HUES48 (cell line): Measurements from ENCODE around the gene RGSL1.

Source experiments
- H3K27ac ChIP-seq: one replicate; pipeline ENCODE4 v1.7.0; 2013; ENCODE audit warnings: low read depth, low read length, inconsistent platforms
- H3K27me3 ChIP-seq: 2 replicates; pipeline ENCODE4 v1.6.1; 2013; ENCODE audit warnings: mild to moderate bottlenecking, low read length; ENCODE audit not compliant: control insufficient read depth, insufficient read depth
- H3K36me3 ChIP-seq: 2 replicates; pipeline ENCODE4 v1.6.1; 2013; ENCODE audit warnings: low read length; ENCODE audit not compliant: control insufficient read depth, insufficient read depth
- H3K4me1 ChIP-seq: 2 replicates; pipeline ENCODE4 v1.6.1; 2013; ENCODE audit warnings: mild to moderate bottlenecking, low read length; ENCODE audit not compliant: control insufficient read depth, insufficient read depth
- H3K4me3 ChIP-seq: 2 replicates; pipeline ENCODE4 v1.5.1; 2013; ENCODE audit warnings: mild to moderate bottlenecking, low read depth, low read length
- H3K9ac ChIP-seq: 2 replicates; pipeline ENCODE4 v1.6.1; 2013; ENCODE audit warnings: mild to moderate bottlenecking, low read depth, low read length, moderate library complexity
- H3K9me3 ChIP-seq: 2 replicates; pipeline ENCODE4 v1.6.1; 2013; ENCODE audit warnings: low read length; ENCODE audit not compliant: control insufficient read depth, insufficient read depth

The RGSL1 gene

GRCh38 chr1:182415789-182416188, 34.2 kb upstream of the RGSL1 start:
- H3K9ac ChIP-seq = no peak overlapping the region
- H3K4me3 ChIP-seq = no peak overlapping the region
- no peaks in the 10 kb centered on the region for H3K36me3 ChIP-seq
- no peaks in the 10 kb centered on the region for H3K27me3 ChIP-seq
- H3K4me1 ChIP-seq = no peaks in the 10 kb centered on the region
- no peak overlapping the region for H3K27ac ChIP-seq
- H3K9me3 ChIP-seq = no peaks in the 10 kb centered on the region

- Histone ChIP-seq H3K36me3 (no peaks in the 10 kb centered on the region), H3K9me3 (no peaks in the 10 kb centered on the region), H3K4me1 (no peaks in the 10 kb centered on the region), H3K27ac (no peak overlapping the region), H3K27me3 (no peaks in the 10 kb centered on the region), H3K9ac (no peak overlapping the region), H3K4me3 (no peak overlapping the region)
Measured at GRCh38 chr1:182426442-182427430, 23.2 kb upstream of the RGSL1 start.

DNA sequence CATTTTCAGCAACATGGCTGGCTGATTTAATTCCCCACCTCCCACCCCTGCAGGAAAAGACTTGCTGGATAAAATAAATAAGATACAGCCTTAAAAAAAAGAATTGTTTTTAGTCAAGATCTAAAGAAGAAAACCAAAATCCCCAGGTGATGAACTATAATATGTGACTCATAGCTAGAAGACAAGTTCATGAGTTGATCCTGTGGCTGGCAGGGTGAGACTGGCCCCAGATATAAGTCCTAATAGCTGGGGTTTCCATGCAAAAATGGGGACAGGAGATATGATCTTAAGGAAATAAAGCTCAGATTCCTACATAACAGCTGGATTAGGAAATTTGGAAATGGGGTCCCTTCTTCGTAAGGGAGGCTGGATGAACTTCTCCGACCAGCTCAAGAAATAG, 21.9 kb upstream of the RGSL1 start:
- no peak overlapping the region for H3K4me3 ChIP-seq
- H3K4me1 ChIP-seq = no peaks in the 10 kb centered on the region
- H3K9me3 ChIP-seq = no peaks in the 10 kb centered on the region
- H3K27ac ChIP-seq = no peak overlapping the region
- H3K9ac ChIP-seq = no peak overlapping the region
- H3K27me3 ChIP-seq = no peaks in the 10 kb centered on the region
- no peaks in the 10 kb centered on the region for H3K36me3 ChIP-seq

DNA sequence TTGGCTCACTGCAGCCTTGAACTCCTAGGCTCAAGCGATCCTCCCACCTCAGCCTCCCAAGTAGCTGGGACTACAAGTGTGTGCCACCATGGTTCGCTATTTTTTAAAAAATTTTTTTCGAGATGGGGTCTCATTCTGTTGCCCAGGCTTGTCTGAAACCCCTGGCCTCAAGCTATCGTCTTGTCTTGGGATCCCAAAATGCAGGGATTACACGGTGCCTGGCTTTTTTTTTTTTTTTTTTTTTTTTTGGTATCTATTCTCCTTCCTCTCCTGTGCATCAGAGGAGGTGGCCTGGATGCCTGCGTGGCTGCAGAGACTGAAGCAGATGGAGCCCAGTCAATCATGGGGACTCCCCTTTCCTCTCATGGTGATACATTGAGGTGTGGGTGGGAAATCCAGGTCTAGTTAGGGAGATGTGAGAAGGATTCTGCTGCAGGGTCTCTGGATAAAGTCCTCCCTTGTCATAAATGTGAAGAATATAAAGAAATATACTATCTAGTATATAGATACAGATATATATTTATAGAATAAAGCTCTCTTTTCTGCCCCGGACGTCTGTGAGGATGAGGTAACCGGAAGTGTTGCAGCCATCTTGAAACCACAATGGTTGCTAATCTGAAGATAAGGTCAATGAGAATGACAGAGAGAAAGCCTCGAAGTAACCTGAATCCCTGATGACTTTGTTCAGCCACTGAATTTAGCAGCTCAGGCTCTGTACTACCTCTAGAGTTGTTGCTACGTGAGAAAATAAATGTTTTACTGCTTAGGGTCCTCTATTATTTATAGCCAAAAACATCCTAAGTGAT, 19.5 kb upstream of the RGSL1 start:
- H3K4me1 ChIP-seq = no peaks in the 10 kb centered on the region
- H3K36me3 ChIP-seq = no peaks in the 10 kb centered on the region
- no peak overlapping the region for H3K9ac ChIP-seq
- H3K27me3 ChIP-seq = no peaks in the 10 kb centered on the region
- H3K9me3 ChIP-seq = no peaks in the 10 kb centered on the region
- H3K27ac ChIP-seq = no peak overlapping the region
- H3K4me3 ChIP-seq = no peak overlapping the region

DNA sequence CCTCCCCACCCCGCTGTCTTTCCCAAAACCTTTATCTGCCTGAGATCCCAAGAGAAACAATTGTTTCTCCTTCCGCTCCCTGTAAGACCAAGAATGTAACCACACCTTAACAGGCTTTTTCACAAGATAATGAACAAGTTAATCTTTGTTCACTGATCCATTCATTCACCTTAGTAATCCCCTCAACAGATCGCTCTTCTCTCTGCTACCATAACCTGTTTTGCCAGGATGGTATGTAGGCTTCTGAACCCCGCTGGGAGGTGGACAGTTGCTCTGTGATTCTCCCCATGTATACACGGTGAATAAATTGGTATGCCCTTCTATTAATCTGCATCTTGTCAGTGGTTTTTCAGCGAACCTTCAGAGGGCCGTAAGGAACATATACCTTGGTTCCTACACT, 18.7 kb upstream of the RGSL1 start:
- H3K4me3 ChIP-seq = no peak overlapping the region

DNA sequence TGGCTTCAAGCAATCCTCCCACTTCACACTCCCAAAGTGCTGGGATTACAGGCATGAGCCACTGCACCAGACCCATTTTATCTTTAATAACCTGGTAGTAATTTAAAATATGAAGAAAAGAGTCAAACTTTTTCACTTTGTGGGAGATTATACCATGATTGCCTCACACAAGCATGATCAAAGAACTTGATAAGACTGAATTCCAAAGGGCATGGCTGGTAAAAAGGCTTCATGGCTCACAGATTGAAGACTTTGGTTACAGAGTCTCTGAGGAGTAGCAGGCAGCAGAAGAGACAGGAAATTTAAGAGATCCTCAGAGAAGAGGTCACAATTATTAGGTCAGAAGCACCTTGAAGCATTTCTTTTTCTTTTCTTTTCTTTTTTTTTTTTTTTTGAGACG, 16.4 kb upstream of the RGSL1 start:
- H3K9me3 ChIP-seq = peaks cover 1% of the 10 kb centered on the region; the same call in 1 of the 2 replicates
- no peaks in the 10 kb centered on the region for H3K27me3 ChIP-seq
- no peak overlapping the region for H3K9ac ChIP-seq
- H3K36me3 ChIP-seq = no peaks in the 10 kb centered on the region
- no peak overlapping the region for H3K4me3 ChIP-seq
- no peak overlapping the region for H3K27ac ChIP-seq
- no peaks in the 10 kb centered on the region for H3K4me1 ChIP-seq

More for the DNA sequence above, 18.7 kb upstream of the RGSL1 start:
- H3K9me3 ChIP-seq = no peaks in the 10 kb centered on the region
- H3K9ac ChIP-seq = no peak overlapping the region
- no peaks in the 10 kb centered on the region for H3K27me3 ChIP-seq
- H3K27ac ChIP-seq = no peak overlapping the region
- no peaks in the 10 kb centered on the region for H3K36me3 ChIP-seq
- no peaks in the 10 kb centered on the region for H3K4me1 ChIP-seq

- no peak overlapping the region for H3K4me3 ChIP-seq
- no peak overlapping the region for H3K27ac ChIP-seq
- peaks cover 4% of the 10 kb centered on the region; the same call in 1 of the 2 replicates for H3K9me3 ChIP-seq
- no peaks in the 10 kb centered on the region for H3K27me3 ChIP-seq
- no peaks in the 10 kb centered on the region for H3K36me3 ChIP-seq
- no peaks in the 10 kb centered on the region for H3K4me1 ChIP-seq
- no peak overlapping the region for H3K9ac ChIP-seq
Measured at GRCh38 chr1:182438326-182438725, 11.6 kb upstream of the RGSL1 start.

- H3K9me3 ChIP-seq = peaks cover 4% of the 10 kb centered on the region; the same call in 1 of the 2 replicates
- H3K27ac ChIP-seq = no peak overlapping the region
- H3K4me1 ChIP-seq = peaks cover 4% of the 10 kb centered on the region; the same call in 1 of the 2 replicates
- H3K9ac ChIP-seq = no peak overlapping the region
- no peak overlapping the region for H3K4me3 ChIP-seq
- H3K36me3 ChIP-seq = no peaks in the 10 kb centered on the region
- H3K27me3 ChIP-seq = no peaks in the 10 kb centered on the region
Measured at GRCh38 chr1:182441719-182442118, 8.2 kb upstream of the RGSL1 start.

DNA sequence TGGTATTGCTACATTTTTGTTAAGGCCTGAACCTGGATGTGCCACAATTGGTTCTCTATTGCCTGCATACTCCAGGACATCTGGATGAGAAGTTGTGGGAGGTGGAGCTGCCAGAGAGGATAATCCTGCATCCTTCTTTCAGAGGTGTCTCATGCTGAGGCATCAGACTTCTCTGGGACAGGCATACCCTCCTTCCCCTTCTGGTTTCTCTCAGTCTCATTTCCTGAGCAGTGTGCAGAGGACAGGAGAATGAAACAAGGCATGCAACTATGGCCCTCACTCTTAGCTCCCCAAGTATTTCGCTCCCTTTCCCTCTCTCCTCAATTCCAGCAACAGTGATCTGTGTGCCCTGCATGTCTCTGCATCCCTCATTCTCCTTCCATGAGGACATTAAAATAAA, 7.6 kb upstream of the RGSL1 start:
- peaks cover 4% of the 10 kb centered on the region; the same call in 1 of the 2 replicates for H3K4me1 ChIP-seq
- H3K9ac ChIP-seq = no peak overlapping the region
- no peak overlapping the region for H3K4me3 ChIP-seq
- H3K9me3 ChIP-seq = peaks cover 4% of the 10 kb centered on the region; the same call in 1 of the 2 replicates
- H3K27me3 ChIP-seq = no peaks in the 10 kb centered on the region
- H3K27ac ChIP-seq = no peak overlapping the region
- H3K36me3 ChIP-seq = no peaks in the 10 kb centered on the region

- no peaks in the 10 kb centered on the region for H3K9me3 ChIP-seq
Measured at GRCh38 chr1:182444497-182444896, 5.4 kb upstream of the RGSL1 start.

More at GRCh38 chr1:182444497-182444896, 5.4 kb upstream of the RGSL1 start:
- no peak overlapping the region for H3K4me3 ChIP-seq
- peaks cover 9% of the 10 kb centered on the region; the same call in 1 of the 2 replicates for H3K4me1 ChIP-seq
- no peaks in the 10 kb centered on the region for H3K36me3 ChIP-seq
- peaks cover 8% of the 10 kb centered on the region for H3K27me3 ChIP-seq
- H3K9ac ChIP-seq = no peak overlapping the region
- H3K27ac ChIP-seq = no peak overlapping the region
